Activated B cell treated with CpG ODN at 0.5 μM for 24 hours (primary cell): ENCODE data around the gene AHSP. TPM values are rescaled to one million over a fixed set of nuclear protein-coding genes. Genes with fewer than 3 reads are reported as not detected.

Experiments used
- ATAC-seq: fragments of 200-7000 bp; cut with Tn5 transposase; one replicate; pipeline ENCODE4 v1.10.0; 2021; ENCODE audit warnings: low read depth, mild to moderate bottlenecking, moderate library complexity
- CTCF ChIA-PET: fragments of 350-600 bp; sonication (Branson Sonifier 250); formaldehyde crosslinking; loops from one replicate; lab custom pipeline; 2021; ENCODE audit warnings: antibody characterized with exemption; lab: Charles Lee
- POLR2A ChIA-PET: fragments of 350-600 bp; sonication (Branson Sonifier 250); formaldehyde crosslinking; loops from one replicate; lab custom pipeline; 2021; ENCODE audit warnings: antibody characterized with exemption; lab: Charles Lee
- DNase-seq: peaks from one replicate; pipeline ENCODE4 v3.0.0; 2022
- H3K27ac Mint-ChIP-seq: one replicate; pipeline ENCODE4 v1.8.0; 2020; ENCODE audit warnings: mixed read lengths
- H3K27me3 Mint-ChIP-seq: one replicate; pipeline ENCODE4 v1.8.0; 2021; ENCODE audit warnings: mixed read lengths
- H3K36me3 Mint-ChIP-seq: one replicate; pipeline ENCODE4 v1.8.0; 2021; ENCODE audit warnings: low read depth, mixed read lengths
- H3K4me1 Mint-ChIP-seq: one replicate; pipeline ENCODE4 v1.8.0; 2021; ENCODE audit warnings: mixed read lengths
- H3K4me3 Mint-ChIP-seq: one replicate; pipeline ENCODE4 v1.8.0; 2020; ENCODE audit warnings: mild to moderate bottlenecking, mixed read lengths
- H3K9me3 Mint-ChIP-seq: one replicate; pipeline ENCODE4 v1.8.0; 2020; ENCODE audit warnings: mixed read lengths
- intact Hi-C: fragments of 100-400 bp; cut with micrococcal nuclease; formaldehyde crosslinking; loops from one replicate; pipeline ENCODE4 v1.15.1; 2024
- total RNA-seq: library from RNA; stranded (reverse); gene quantifications from 2 replicates; pipeline ENCODE4 v1.2.3, GENCODE V29; 2022
- TF ChIP-seq, protein P1 (sequence below): fragments of 200-600 bp; IDR thresholded peaks from one replicate; pipeline ENCODE4 v1.8.0; 2022; ENCODE audit warnings: antibody characterized with exemption, mild to moderate bottlenecking

AHSP gene
- total RNA-seq, 1 donor from 2014 or later = not detected

DNA sequence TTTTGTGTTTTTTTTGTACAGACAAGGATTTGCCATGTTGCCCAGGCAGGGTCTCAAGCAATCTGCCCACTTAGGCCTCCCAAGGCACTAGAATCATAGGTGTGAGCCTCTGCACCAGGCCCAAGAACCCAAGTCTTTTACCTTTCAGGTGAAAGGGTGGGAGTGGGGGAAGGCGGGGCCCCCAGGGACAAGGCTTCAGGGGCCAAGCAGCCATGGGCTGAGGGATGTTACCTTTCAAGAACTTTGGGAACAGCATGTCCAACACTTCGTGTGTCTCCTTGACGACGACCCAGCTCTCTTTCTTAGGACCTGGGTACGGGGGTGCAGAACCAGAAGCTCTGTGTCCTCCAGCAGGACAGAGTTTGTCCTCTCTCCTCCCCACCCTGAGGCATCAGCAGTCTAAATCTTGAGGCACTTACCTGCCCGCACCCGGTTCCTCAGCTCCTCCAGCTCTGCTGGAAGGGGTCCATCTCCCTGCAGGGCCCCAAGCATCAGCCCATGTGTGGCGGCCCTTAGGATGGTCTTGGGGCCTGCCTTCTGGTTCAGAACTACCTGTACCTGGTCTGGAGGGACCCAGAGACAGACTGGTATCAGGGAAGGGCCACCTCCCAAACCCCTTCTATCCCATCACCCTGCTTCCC lies 35.8 kb upstream of the AHSP start:
- Mint-ChIP-seq H3K27ac (no peak overlapping the region), H3K27me3 (no peaks in the 10 kb centered on the region), H3K4me3 (no peak overlapping the region), H3K4me1 (peaks cover 7% of the 10 kb centered on the region), H3K9me3 (no peaks in the 10 kb centered on the region), H3K36me3 (peaks cover 57% of the 10 kb centered on the region)
- intact Hi-C loops = no loop called here
- CTCF ChIA-PET = no interaction called here
- ATAC-seq (no peak), DNase-seq (no peak)
- POLR2A ChIA-PET = interaction anchor here (1.6 kb wide), 1 partner anchor 16 kb away, joined by 4 read pairs; the partner anchor contains the start of gene RUSF1
- TF ChIP-seq, protein P1, sequence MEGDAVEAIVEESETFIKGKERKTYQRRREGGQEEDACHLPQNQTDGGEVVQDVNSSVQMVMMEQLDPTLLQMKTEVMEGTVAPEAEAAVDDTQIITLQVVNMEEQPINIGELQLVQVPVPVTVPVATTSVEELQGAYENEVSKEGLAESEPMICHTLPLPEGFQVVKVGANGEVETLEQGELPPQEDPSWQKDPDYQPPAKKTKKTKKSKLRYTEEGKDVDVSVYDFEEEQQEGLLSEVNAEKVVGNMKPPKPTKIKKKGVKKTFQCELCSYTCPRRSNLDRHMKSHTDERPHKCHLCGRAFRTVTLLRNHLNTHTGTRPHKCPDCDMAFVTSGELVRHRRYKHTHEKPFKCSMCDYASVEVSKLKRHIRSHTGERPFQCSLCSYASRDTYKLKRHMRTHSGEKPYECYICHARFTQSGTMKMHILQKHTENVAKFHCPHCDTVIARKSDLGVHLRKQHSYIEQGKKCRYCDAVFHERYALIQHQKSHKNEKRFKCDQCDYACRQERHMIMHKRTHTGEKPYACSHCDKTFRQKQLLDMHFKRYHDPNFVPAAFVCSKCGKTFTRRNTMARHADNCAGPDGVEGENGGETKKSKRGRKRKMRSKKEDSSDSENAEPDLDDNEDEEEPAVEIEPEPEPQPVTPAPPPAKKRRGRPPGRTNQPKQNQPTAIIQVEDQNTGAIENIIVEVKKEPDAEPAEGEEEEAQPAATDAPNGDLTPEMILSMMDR = no peak

DNA sequence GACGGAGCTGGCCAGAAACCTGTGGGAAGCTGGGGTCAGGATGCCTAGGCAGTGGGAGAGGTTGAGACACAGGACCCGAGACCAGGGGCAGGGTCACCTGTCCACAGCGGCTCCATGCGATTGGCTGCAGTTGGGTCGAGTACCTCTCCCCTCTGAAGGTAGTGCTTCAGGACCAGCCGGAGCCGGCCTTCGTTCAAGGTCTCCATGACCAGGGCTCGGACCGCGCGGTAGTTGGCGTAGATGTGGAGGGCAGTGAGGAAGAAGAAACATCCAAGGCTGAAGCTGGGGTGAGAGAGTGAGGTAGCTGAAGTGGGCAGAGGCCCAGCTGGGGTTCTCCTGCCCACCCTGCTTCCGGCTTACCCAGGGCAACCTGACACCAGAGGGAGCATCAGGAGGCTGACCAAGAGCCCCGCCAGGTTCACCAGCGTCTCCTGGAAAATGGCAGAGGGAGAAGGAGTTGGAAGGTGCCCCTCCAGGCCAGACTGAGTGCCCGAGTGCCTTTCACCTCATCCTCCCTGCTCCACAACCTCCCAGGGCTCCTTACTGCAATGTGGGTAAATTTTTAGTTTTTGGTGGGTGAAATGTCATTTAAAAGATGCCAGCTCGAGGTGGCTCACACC lies 34.1 kb upstream of the AHSP start:
- Mint-ChIP-seq H3K27me3 (no peaks in the 10 kb centered on the region), H3K9me3 (no peaks in the 10 kb centered on the region), H3K27ac (no peak overlapping the region), H3K36me3 (peaks cover 73% of the 10 kb centered on the region), H3K4me1 (no peaks in the 10 kb centered on the region), H3K4me3 (no peak overlapping the region)
- no peak for ATAC-seq
- intact Hi-C loops = no loop called here
- DNase-seq = no peak
- ChIA-PET CTCF (no interaction called here), POLR2A (interaction anchor here (2.6 kb wide), 1 partner anchor 14 kb away, joined by 8 read pairs; the partner anchor contains the start of gene RUSF1)
- TF ChIP-seq, protein P1 = no peak

DNA sequence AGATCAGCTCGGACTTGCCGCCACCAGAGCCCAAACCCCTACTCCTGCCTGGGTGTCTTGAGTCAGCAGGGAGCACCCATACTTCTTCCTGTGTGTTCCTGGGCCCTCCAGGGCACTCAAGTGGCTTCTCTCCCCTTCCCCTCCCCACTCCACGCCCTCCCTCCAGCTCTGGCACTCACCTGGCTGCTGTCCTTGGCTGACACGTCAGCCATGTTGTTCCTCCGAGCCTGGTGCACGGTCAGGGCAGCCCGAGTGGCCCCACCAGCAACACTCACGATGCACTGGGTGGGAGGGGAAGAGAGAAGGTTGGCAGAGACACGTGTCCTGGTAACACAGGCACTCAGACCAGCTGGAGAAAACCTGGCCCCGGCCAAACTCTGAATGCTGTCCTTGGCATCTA lies 31.0 kb upstream of the AHSP start:
- intact Hi-C loops = no loop called here

DNA sequence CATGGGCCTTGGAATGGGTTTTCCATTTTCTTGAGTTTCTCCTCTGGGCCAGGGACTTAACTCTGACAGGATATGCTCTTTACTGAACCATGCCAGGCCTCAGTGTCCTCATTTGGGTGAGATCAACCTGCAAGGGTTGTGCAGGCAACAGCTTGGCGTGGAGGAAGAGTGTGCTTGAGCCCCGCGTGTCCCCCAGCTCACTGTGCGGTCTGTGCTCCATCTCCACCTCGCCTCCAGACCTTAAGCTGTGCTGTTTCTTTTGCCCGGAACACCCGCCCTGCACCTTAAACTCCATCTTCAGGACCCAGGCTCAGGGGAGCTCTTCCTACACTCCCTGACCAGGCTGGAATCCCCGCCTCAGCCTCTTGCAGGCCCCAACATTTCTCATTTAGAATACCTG lies 29.2 kb upstream of the AHSP start:
- ChIA-PET CTCF (no interaction called here), POLR2A (interaction anchor here (1.4 kb wide), 1 partner anchor 10 kb away, joined by 5 read pairs; the partner anchor contains the start of gene RUSF1)
- H3K27me3 Mint-ChIP-seq = no peaks in the 10 kb centered on the region
- H3K9me3 Mint-ChIP-seq = no peaks in the 10 kb centered on the region
- TF ChIP-seq, protein P1 = no peak
- H3K4me1 Mint-ChIP-seq = no peaks in the 10 kb centered on the region
- intact Hi-C loops = no loop called here
- peaks cover 62% of the 10 kb centered on the region for H3K36me3 Mint-ChIP-seq
- H3K4me3 Mint-ChIP-seq = no peak overlapping the region
- DNase-seq (no peak), ATAC-seq (no peak)
- H3K27ac Mint-ChIP-seq = no peak overlapping the region

More for the DNA sequence above, 31.0 kb upstream of the AHSP start:
- peaks cover 81% of the 10 kb centered on the region for H3K36me3 Mint-ChIP-seq
- CTCF ChIA-PET = no interaction called here
- TF ChIP-seq, protein P1 = no peak
- ATAC-seq (no peak), DNase-seq (no peak)
- no peak overlapping the region for H3K27ac Mint-ChIP-seq
- no peaks in the 10 kb centered on the region for H3K9me3 Mint-ChIP-seq
- H3K4me3 Mint-ChIP-seq = no peak overlapping the region
- H3K4me1 Mint-ChIP-seq = no peaks in the 10 kb centered on the region
- H3K27me3 Mint-ChIP-seq = no peaks in the 10 kb centered on the region
- POLR2A ChIA-PET = no interaction called here

DNA sequence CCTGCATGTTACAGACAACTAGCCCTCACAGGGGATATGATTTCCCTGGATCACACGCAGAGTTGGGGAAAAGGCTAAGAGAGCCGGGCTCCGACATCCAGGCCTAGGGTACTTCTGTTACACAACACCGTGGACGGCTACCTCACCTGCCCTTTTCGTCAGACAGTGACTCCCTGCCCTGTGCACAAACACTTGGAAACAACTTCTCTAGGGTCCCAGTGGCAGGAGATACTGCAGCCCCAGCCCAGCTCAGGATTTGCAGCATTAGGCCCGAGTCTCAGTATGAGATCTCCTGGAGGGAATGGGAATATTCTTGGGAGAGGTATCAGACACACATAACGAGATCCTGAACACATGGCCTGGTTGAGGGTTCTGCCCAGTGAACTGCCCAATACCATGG lies 27.8 kb upstream of the AHSP start:
- CTCF ChIA-PET = no interaction called here
- POLR2A ChIA-PET = interaction anchor here (0.6 kb wide), 1 partner anchor 30 kb away, joined by 3 read pairs; no protein-coding TSS in a partner anchor
- intact Hi-C loops = no loop called here
- H3K27ac Mint-ChIP-seq = no peak overlapping the region
- no peak overlapping the region for H3K4me3 Mint-ChIP-seq
- TF ChIP-seq, protein P1 = no peak
- no peak for DNase-seq
- H3K27me3 Mint-ChIP-seq = no peaks in the 10 kb centered on the region
- no peaks in the 10 kb centered on the region for H3K9me3 Mint-ChIP-seq
- ATAC-seq = no peak
- peaks cover 50% of the 10 kb centered on the region for H3K36me3 Mint-ChIP-seq
- peaks cover 6% of the 10 kb centered on the region for H3K4me1 Mint-ChIP-seq
